Suprapubic skin (tissue), 4 donors: ENCODE measurements around the gene OSBP2. TPM values are rescaled to one million over a fixed set of nuclear protein-coding genes. Genes with fewer than 3 reads are reported as not detected.
A peak's percentile ranks its signal among the peaks of the same experiment; 100 is the strongest.

ENCODE experiments used
- DNase-seq, 2 donors: peaks; one replicate each; pipeline ENCODE4 v3.0.0-alpha.2; 2019; ENCODE audit warnings: low spot score in 2 of 2
- H3K27ac ChIP-seq: fragments of 200-600 bp; sonication (generic); one replicate; pipeline ENCODE4 v1.5.1; 2019
- H3K27me3 ChIP-seq: fragments of 200-600 bp; sonication (generic); one replicate; pipeline ENCODE4 v1.5.1; 2019
- H3K36me3 ChIP-seq: fragments of 200-600 bp; sonication (generic); one replicate; pipeline ENCODE4 v1.5.1; 2019
- H3K4me1 ChIP-seq: fragments of 200-600 bp; sonication (generic); one replicate; pipeline ENCODE4 v1.5.1; 2019
- H3K4me3 ChIP-seq: fragments of 200-600 bp; sonication (generic); one replicate; pipeline ENCODE4 v1.5.1; 2019; ENCODE audit warnings: mild to moderate bottlenecking
- H3K9me3 ChIP-seq: fragments of 200-600 bp; sonication (generic); one replicate; pipeline ENCODE4 v1.5.1; 2019
- CTCF ChIP-seq, 2 donors: fragments of 200-600 bp in 1 of 2; fragments of 450-650 bp in 1 of 2; sonication (generic) in 1 of 2; IDR thresholded peaks; one replicate each; pipeline ENCODE4 v1.5.1; 2016 to 2019; ENCODE audit warnings: antibody characterized with exemption in 2 of 2, mild to moderate bottlenecking in 1 of 2, moderate library complexity in 1 of 2
- EP300 ChIP-seq: sonication (generic); formaldehyde crosslinking; IDR thresholded peaks from one replicate; pipeline ENCODE4 v1.6.1; 2017; ENCODE audit warnings: antibody characterized with exemption
- POLR2A ChIP-seq, 2 donors: fragments of 450-650 bp; IDR thresholded peaks; one replicate each; pipeline ENCODE4 v1.6.1; 2017; ENCODE audit warnings: antibody characterized with exemption in 2 of 2, mild to moderate bottlenecking in 2 of 2, moderate library complexity in 2 of 2
- POLR2AphosphoS5 ChIP-seq, 3 donors: sonication (generic); formaldehyde crosslinking; IDR thresholded peaks; one replicate each; pipeline ENCODE4 v1.6.1; 2017; ENCODE audit warnings: antibody characterized with exemption in 3 of 3
- WGBS: methylation state at CpG from one replicate; pipeline ENCODE4 v1.1.5; 2018; 5-methylcytosine and 5-hydroxymethylcytosine counted together
- total RNA-seq, 4 donors: library from RNA; depleted of rRNA; stranded (reverse); fragments of >200 nt; gene quantifications; one replicate each; pipeline ENCODE4 v1.1.0, GENCODE V29; 2016

Gene OSBP2
- total RNA-seq, 4 donors from 2014 or later: 3.9 to 11.3 (median 6.4) TPM

- H3K4me1 ChIP-seq: peaks cover 3% of the 10 kb centered on the region
- no peaks in the 10 kb centered on the region for H3K36me3 ChIP-seq
- H3K27ac ChIP-seq: no peak overlapping the region
- WGBS: 91% methylated on average over 3 of the region's 3 CpGs
- TF ChIP-seq CTCF (IDR thresholded peaks at IDR 0.05) (no peak), EP300 (no peak), POLR2A (IDR thresholded peaks at IDR 0.05) (no peak), POLR2AphosphoS5 (IDR thresholded peaks at IDR 0.05) (no peak)
- H3K9me3 ChIP-seq: no peaks in the 10 kb centered on the region
- no peak overlapping the region for H3K4me3 ChIP-seq
- DNase-seq: no peak
- no peaks in the 10 kb centered on the region for H3K27me3 ChIP-seq
Observed at GRCh38 chr22:30717952-30718351, 23.3 kb downstream of the OSBP2 start.

GRCh38 chr22:30718491-30718890 is 23.8 kb downstream of the OSBP2 start:
- Histone ChIP-seq H3K4me3 (no peak overlapping the region), H3K27me3 (no peaks in the 10 kb centered on the region), H3K4me1 (peaks cover 3% of the 10 kb centered on the region), H3K36me3 (no peaks in the 10 kb centered on the region), H3K27ac (no peak overlapping the region), H3K9me3 (no peaks in the 10 kb centered on the region)
- TF ChIP-seq POLR2A (IDR thresholded peaks at IDR 0.05) (no peak), EP300 (no peak), POLR2AphosphoS5 (IDR thresholded peaks at IDR 0.05) (no peak)
- peak in 1 of 2 donors; percentile 54 for DNase-seq
- 78% methylated on average over 4 of the region's 4 CpGs for WGBS

- 86% methylated on average over 4 of the region's 4 CpGs for WGBS
- H3K27ac ChIP-seq: no peak overlapping the region
- H3K27me3 ChIP-seq: no peaks in the 10 kb centered on the region
- DNase-seq: peak in 1 of 2 donors; percentile 8
- no peak overlapping the region for H3K4me3 ChIP-seq
- H3K36me3 ChIP-seq: no peaks in the 10 kb centered on the region
- no peaks in the 10 kb centered on the region for H3K9me3 ChIP-seq
- TF ChIP-seq POLR2AphosphoS5 (IDR thresholded peaks at IDR 0.05) (no peak), POLR2A (IDR thresholded peaks at IDR 0.05) (no peak), CTCF (IDR thresholded peaks at IDR 0.05) (no peak), EP300 (no peak)
- peaks cover 3% of the 10 kb centered on the region for H3K4me1 ChIP-seq
Observed at GRCh38 chr22:30718938-30719337, 24.3 kb downstream of the OSBP2 start.

GRCh38 chr22:30720263-30720837 is 25.7 kb downstream of the OSBP2 start:
- no peaks in the 10 kb centered on the region for H3K9me3 ChIP-seq

GRCh38 chr22:30721741-30722140 is 27.1 kb downstream of the OSBP2 start:
- Histone ChIP-seq H3K4me3 (no peak overlapping the region), H3K27me3 (no peaks in the 10 kb centered on the region), H3K27ac (no peak overlapping the region), H3K9me3 (no peaks in the 10 kb centered on the region), H3K36me3 (no peaks in the 10 kb centered on the region), H3K4me1 (peaks cover 3% of the 10 kb centered on the region)
- 90% methylated on average over 4 of the region's 4 CpGs for WGBS
- TF ChIP-seq EP300: no peak
- TF ChIP-seq CTCF (IDR thresholded peaks at IDR 0.05): no peak
- TF ChIP-seq POLR2A (IDR thresholded peaks at IDR 0.05): no peak
- TF ChIP-seq POLR2AphosphoS5 (IDR thresholded peaks at IDR 0.05): no peak
- DNase-seq: no peak

More at GRCh38 chr22:30720263-30720837, 25.7 kb downstream of the OSBP2 start:
- Histone ChIP-seq H3K4me1 (peaks cover 3% of the 10 kb centered on the region), H3K27ac (no peak overlapping the region), H3K4me3 (no peak overlapping the region), H3K36me3 (no peaks in the 10 kb centered on the region), H3K27me3 (no peaks in the 10 kb centered on the region)
- TF ChIP-seq POLR2A (IDR thresholded peaks at IDR 0.05) (no peak), POLR2AphosphoS5 (IDR thresholded peaks at IDR 0.05) (no peak), CTCF (IDR thresholded peaks at IDR 0.05) (no peak), EP300 (no peak)
- DNase-seq: peak in 1 of 2 donors; percentile 40
- WGBS: 75% methylated on average over 4 of the region's 5 CpGs

- DNase-seq: no peak
- H3K4me1 ChIP-seq: no peaks in the 10 kb centered on the region
- no peak for TF ChIP-seq POLR2AphosphoS5 (IDR thresholded peaks at IDR 0.05)
- no peak for TF ChIP-seq CTCF (IDR thresholded peaks at IDR 0.05)
- TF ChIP-seq EP300: no peak
- no peak for TF ChIP-seq POLR2A (IDR thresholded peaks at IDR 0.05)
- no peaks in the 10 kb centered on the region for H3K27me3 ChIP-seq
- WGBS: 83% methylated on average over 2 of the region's 2 CpGs
- H3K36me3 ChIP-seq: no peaks in the 10 kb centered on the region
- H3K9me3 ChIP-seq: no peaks in the 10 kb centered on the region
- H3K27ac ChIP-seq: no peak overlapping the region
- H3K4me3 ChIP-seq: no peak overlapping the region
Observed at GRCh38 chr22:30728826-30729225, 34.2 kb downstream of the OSBP2 start.
